Measurements from ENCODE around the gene KLF16.

The KLF16 gene

GRCh38 chr19:1839658-1840540, 23.5 kb downstream of the KLF16 start:
- no peak for DNase-seq

- peak; percentile 77 for DNase-seq
Observed at GRCh38 chr19:1837625-1838105, 25.7 kb downstream of the KLF16 start.

- no peak for DNase-seq
Observed at GRCh38 chr19:1837222-1837565, 26.2 kb downstream of the KLF16 start.

- DNase-seq: no peak
Observed at GRCh38 chr19:1836458-1837221, 26.7 kb downstream of the KLF16 start.

- no peak for DNase-seq
Observed at GRCh38 chr19:1833540-1833939, 29.8 kb downstream of the KLF16 start.

GRCh38 chr19:1832046-1832663, 31.2 kb downstream of the KLF16 start:
- DNase-seq: no peak

GRCh38 chr19:1830978-1831377, 32.4 kb downstream of the KLF16 start:
- no peak for DNase-seq

- no peak for DNase-seq
Observed at GRCh38 chr19:1830568-1830967, 32.8 kb downstream of the KLF16 start.

GRCh38 chr19:1829958-1830357, 33.4 kb downstream of the KLF16 start:
- DNase-seq: no peak

GRCh38 chr19:1828279-1829238, 34.8 kb downstream of the KLF16 start:
- no peak for DNase-seq

GRCh38 chr19:1827566-1828278, 35.7 kb downstream of the KLF16 start:
- DNase-seq: no peak

- peak; percentile 38 for DNase-seq
Observed at GRCh38 chr19:1826557-1827521, 36.5 kb downstream of the KLF16 start.

GRCh38 chr19:1825909-1826556, 37.3 kb downstream of the KLF16 start:
- peak; percentile 95 for DNase-seq

GRCh38 chr19:1824252-1824622, 39.1 kb downstream of the KLF16 start:
- DNase-seq: no peak

GRCh38 chr19:1823539-1824251, 39.7 kb downstream of the KLF16 start:
- no peak for DNase-seq

GRCh38 chr19:1823020-1823419, 40.4 kb downstream of the KLF16 start:
- no peak for DNase-seq

- DNase-seq: no peak
Observed at GRCh38 chr19:1822210-1822609, 41.2 kb downstream of the KLF16 start.

GRCh38 chr19:1819341-1820255, 43.8 kb downstream of the KLF16 start:
- DNase-seq: peak; percentile 80

Measured in eye (tissue), 1 donor.